CD4-positive, alpha-beta T cell (primary cell): ENCODE data around the gene BORCS8. TPM values are rescaled to one million over a fixed set of nuclear protein-coding genes. Genes with fewer than 3 reads are reported as not detected.

Experiments used
- ATAC-seq: fragments of 200-7000 bp; cut with Tn5 transposase; one replicate; pipeline ENCODE4 v1.10.0; 2022; ENCODE audit warnings: mild to moderate bottlenecking; ENCODE audit not compliant: poor library complexity
- CTCF ChIA-PET: fragments of 350-600 bp; sonication (Branson Sonifier 250); formaldehyde crosslinking; loops from one replicate; lab custom pipeline; 2021; ENCODE audit warnings: antibody characterized with exemption, inconsistent platforms; lab: Charles Lee
- POLR2A ChIA-PET: fragments of 350-600 bp; sonication (Branson Sonifier 250); formaldehyde crosslinking; loops from one replicate; lab custom pipeline; 2021; ENCODE audit warnings: antibody characterized with exemption, inconsistent platforms; lab: Charles Lee
- DNase-seq, 14 experiments: peaks; one replicate each; pipeline ENCODE4 v3.0.0-alpha.2; 2013 to 2020; ENCODE audit warnings: mixed read lengths in 2 of 14
- H3K27ac ChIP-seq, 2 donors: one replicate each; pipeline versions ENCODE4 v1.5.1 to v1.7.0; 2013; ENCODE audit warnings: low read length in 2 of 2, low read depth in 1 of 2, mild to moderate bottlenecking in 1 of 2
- H3K27me3 ChIP-seq, 2 experiments: 1 replicate in 1 of 2; 2 replicates in 1 of 2; pipeline versions ENCODE4 v1.6.1 to v1.7.0; 2013; ENCODE audit warnings: low read length in 2 of 2, control low read depth in 1 of 2, mild to moderate bottlenecking in 1 of 2, moderate library complexity in 1 of 2; ENCODE audit not compliant: insufficient read depth in 2 of 2, control insufficient read depth in 1 of 2
- H3K36me3 ChIP-seq: one replicate; pipeline ENCODE4 v1.6.1; 2013; ENCODE audit warnings: low read length, control low read depth; ENCODE audit not compliant: insufficient read depth
- H3K4me1 ChIP-seq: one replicate; pipeline ENCODE4 v1.6.1; 2013; ENCODE audit warnings: low read length, control low read depth; ENCODE audit not compliant: insufficient read depth
- H3K4me3 ChIP-seq: one replicate; pipeline ENCODE4 v1.5.1; 2013; ENCODE audit warnings: mild to moderate bottlenecking, low read length, moderate library complexity
- H3K9me3 ChIP-seq, 2 experiments: 1 replicate in 1 of 2; 2 replicates in 1 of 2; pipeline versions ENCODE4 v1.6.1 to v1.7.0; 2013; ENCODE audit warnings: low read length in 2 of 2, mild to moderate bottlenecking in 2 of 2, control low read depth in 1 of 2, moderate library complexity in 1 of 2; ENCODE audit not compliant: control insufficient read depth in 1 of 2, insufficient read depth in 1 of 2
- H3K27ac Mint-ChIP-seq: one replicate; pipeline ENCODE4 v1.8.0; 2020; ENCODE audit warnings: mixed read lengths
- H3K27me3 Mint-ChIP-seq: one replicate; pipeline ENCODE4 v1.8.0; 2021; ENCODE audit warnings: mixed read lengths
- H3K36me3 Mint-ChIP-seq: one replicate; pipeline ENCODE4 v1.8.0; 2021; ENCODE audit warnings: low read depth, mixed read lengths
- H3K4me1 Mint-ChIP-seq: one replicate; pipeline ENCODE4 v1.8.0; 2021; ENCODE audit warnings: low read depth, mixed read lengths
- H3K4me3 Mint-ChIP-seq: one replicate; pipeline ENCODE4 v1.8.0; 2020; ENCODE audit warnings: mild to moderate bottlenecking, mixed read lengths
- H3K9me3 Mint-ChIP-seq: one replicate; pipeline ENCODE4 v1.8.0; 2020; ENCODE audit warnings: mixed read lengths
- intact Hi-C, 2 experiments: fragments of 100-400 bp; cut with DNase I in 1 of 2; cut with micrococcal nuclease in 1 of 2; formaldehyde crosslinking; loops; one replicate each; pipeline versions ENCODE4 v1.15.1 to v1.9.0; 2023 to 2025; cut with DNase I, micrococcal nuclease
- total RNA-seq, 174 experiments: library from RNA in 2 of 174; stranded (reverse) in 2 of 174; gene quantifications; one replicate each; pipeline ENCODE4 v1.2.3 and lab custom pipeline; 2021 to 2026
- TF ChIP-seq, protein P1 (sequence below): fragments of 200-600 bp; IDR thresholded peaks from one replicate; pipeline ENCODE4 v1.8.0; 2022; ENCODE audit warnings: antibody characterized with exemption, mild to moderate bottlenecking

Gene BORCS8
- total RNA-seq, 2 experiments from 2014 or later, result 12.0 to 15.0 TPM

- Histone ChIP-seq H3K9me3 (no peaks in the 10 kb centered on the region), H3K27ac (no peak overlapping the region), H3K4me1 (peaks cover 14% of the 10 kb centered on the region), H3K27me3 (no peaks in the 10 kb centered on the region), H3K36me3 (peaks cover 2% of the 10 kb centered on the region), H3K4me3 (peak overlapping the region; percentile 22)
- H3K27ac Mint-ChIP-seq, result no peak overlapping the region
- ATAC-seq (no peak), DNase-seq (no peak)
- ChIA-PET POLR2A (interaction anchor here (1.1 kb wide), 1 partner anchor 29 kb away, joined by 3 read pairs; no protein-coding TSS in a partner anchor), CTCF (interaction anchor here (1.4 kb wide), 1 partner anchor 23 kb away, joined by 4 read pairs; no protein-coding TSS in a partner anchor)
- H3K4me1 Mint-ChIP-seq, result peaks cover 21% of the 10 kb centered on the region
- H3K4me3 Mint-ChIP-seq, result no peak overlapping the region
- H3K36me3 Mint-ChIP-seq, result peaks cover 6% of the 10 kb centered on the region
- H3K9me3 Mint-ChIP-seq, result no peaks in the 10 kb centered on the region
- intact Hi-C loops, result no loop called here
- no peaks in the 10 kb centered on the region for H3K27me3 Mint-ChIP-seq
- TF ChIP-seq, protein P1, sequence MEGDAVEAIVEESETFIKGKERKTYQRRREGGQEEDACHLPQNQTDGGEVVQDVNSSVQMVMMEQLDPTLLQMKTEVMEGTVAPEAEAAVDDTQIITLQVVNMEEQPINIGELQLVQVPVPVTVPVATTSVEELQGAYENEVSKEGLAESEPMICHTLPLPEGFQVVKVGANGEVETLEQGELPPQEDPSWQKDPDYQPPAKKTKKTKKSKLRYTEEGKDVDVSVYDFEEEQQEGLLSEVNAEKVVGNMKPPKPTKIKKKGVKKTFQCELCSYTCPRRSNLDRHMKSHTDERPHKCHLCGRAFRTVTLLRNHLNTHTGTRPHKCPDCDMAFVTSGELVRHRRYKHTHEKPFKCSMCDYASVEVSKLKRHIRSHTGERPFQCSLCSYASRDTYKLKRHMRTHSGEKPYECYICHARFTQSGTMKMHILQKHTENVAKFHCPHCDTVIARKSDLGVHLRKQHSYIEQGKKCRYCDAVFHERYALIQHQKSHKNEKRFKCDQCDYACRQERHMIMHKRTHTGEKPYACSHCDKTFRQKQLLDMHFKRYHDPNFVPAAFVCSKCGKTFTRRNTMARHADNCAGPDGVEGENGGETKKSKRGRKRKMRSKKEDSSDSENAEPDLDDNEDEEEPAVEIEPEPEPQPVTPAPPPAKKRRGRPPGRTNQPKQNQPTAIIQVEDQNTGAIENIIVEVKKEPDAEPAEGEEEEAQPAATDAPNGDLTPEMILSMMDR, result no peak
Observed at GRCh38 chr19:19169236-19170052, 22.5 kb downstream of the BORCS8 start.

GRCh38 chr19:19167612-19168011 lies 24.3 kb downstream of the BORCS8 start:
- no peak overlapping the region for H3K4me3 Mint-ChIP-seq
- Histone ChIP-seq H3K27ac (no peak overlapping the region), H3K4me3 (no peak overlapping the region), H3K36me3 (peaks cover 2% of the 10 kb centered on the region), H3K4me1 (peaks cover 14% of the 10 kb centered on the region), H3K9me3 (no peaks in the 10 kb centered on the region), H3K27me3 (no peaks in the 10 kb centered on the region)
- ChIA-PET CTCF (no interaction called here), POLR2A (interaction anchor here (0.9 kb wide), 1 partner anchor 24 kb away, joined by 3 read pairs; the partner anchor contains the start of gene BORCS8)
- ATAC-seq (no peak), DNase-seq (no peak)
- H3K27ac Mint-ChIP-seq, result no peak overlapping the region
- intact Hi-C loops, result no loop called here
- H3K9me3 Mint-ChIP-seq, result no peaks in the 10 kb centered on the region
- TF ChIP-seq, protein P1, result no peak
- no peaks in the 10 kb centered on the region for H3K27me3 Mint-ChIP-seq
- peaks cover 21% of the 10 kb centered on the region for H3K4me1 Mint-ChIP-seq
- H3K36me3 Mint-ChIP-seq, result peaks cover 6% of the 10 kb centered on the region

DNA sequence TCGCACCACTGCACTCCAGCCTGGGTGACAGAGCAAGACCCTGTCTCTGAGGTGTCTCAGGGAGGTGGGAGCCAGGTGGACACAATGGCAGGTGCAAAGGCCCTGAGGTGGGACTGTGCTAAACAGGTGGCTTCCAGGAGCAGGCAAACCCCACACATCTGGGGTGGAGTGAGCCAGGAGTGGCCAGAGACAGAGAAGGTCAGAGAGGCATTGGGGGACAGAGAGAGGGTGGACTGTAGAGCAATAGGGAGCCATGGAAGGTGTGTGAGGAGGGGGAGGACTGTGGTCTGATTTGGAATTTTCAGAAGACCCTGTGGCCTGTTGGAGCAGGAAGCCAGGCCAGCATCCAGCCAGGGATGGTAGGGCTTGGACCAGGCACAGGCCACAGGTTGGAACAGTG lies 26.6 kb downstream of the BORCS8 start:
- H3K27ac ChIP-seq, result no peak overlapping the region
- H3K27me3 ChIP-seq, result no peaks in the 10 kb centered on the region
- CTCF ChIA-PET, result no interaction called here
- Mint-ChIP-seq H3K4me1 (peaks cover 13% of the 10 kb centered on the region), H3K27ac (no peak overlapping the region), H3K27me3 (no peaks in the 10 kb centered on the region), H3K9me3 (no peaks in the 10 kb centered on the region), H3K36me3 (peaks cover 9% of the 10 kb centered on the region), H3K4me3 (no peak overlapping the region)
- H3K36me3 ChIP-seq, result peaks cover 2% of the 10 kb centered on the region
- H3K4me3 ChIP-seq, result no peak overlapping the region
- H3K4me1 ChIP-seq, result peaks cover 9% of the 10 kb centered on the region
- intact Hi-C loops, result no loop called here
- no peaks in the 10 kb centered on the region for H3K9me3 ChIP-seq
- POLR2A ChIA-PET, result no interaction called here
- TF ChIP-seq, protein P1, result no peak
- no peak for ATAC-seq
- DNase-seq, result no peak
